ENCODE results near the gene TOX3. TPM values are rescaled to one million over a fixed set of nuclear protein-coding genes. Genes with fewer than 3 reads are reported as not detected.

TOX3 gene
- total and polyA plus RNA-seq, 2 experiments from 2014 or later, result not detected

- TF ChIP-seq EZH2phosphoT487 (IDR thresholded peaks at IDR 0.05; ENCODE audit: insufficient read depth, low read depth) (no peak), EZH2 (IDR thresholded peaks at IDR 0.05; ENCODE audit: insufficient read depth, poor library complexity, severe bottlenecking) (no peak)
- H3K9ac ChIP-seq, result no peak overlapping the region
- no peaks in the 10 kb centered on the region for H3K79me2 ChIP-seq (ENCODE audit: insufficient read depth)
- H3K9me2 ChIP-seq (ENCODE audit: insufficient read depth), result no peaks in the 10 kb centered on the region
- H3K4me1 ChIP-seq (ENCODE audit: insufficient read depth), result no peaks in the 10 kb centered on the region
- no peak overlapping the region for H3K4me2 ChIP-seq (ENCODE audit: unreplicated experiment)
- no peaks in the 10 kb centered on the region for H3F3A ChIP-seq (ENCODE audit: insufficient read depth)
- 15 to 23% methylated on average over 5 of the region's 5 CpGs for WGBS, 2 experiments (ENCODE audit: low coverage in 1 of 2, low lambda C conversion rate in 2 of 2, missing lambda C conversion rate in 2 of 2)
- H4K20me1 ChIP-seq (ENCODE audit: insufficient read depth), result no peaks in the 10 kb centered on the region
- H3K36me3 ChIP-seq (ENCODE audit: low read depth), result no peaks in the 10 kb centered on the region
- H3K4me3 ChIP-seq, result no peak overlapping the region
- no peak overlapping the region for H3K27ac ChIP-seq
- H3K9me3 ChIP-seq (ENCODE audit: low read depth), result no peaks in the 10 kb centered on the region
- in situ Hi-C loops (cut with MboI), result no loop called here
- no peak for DNase-seq
- no peak overlapping the region for H2AFZ ChIP-seq
- no peaks in the 10 kb centered on the region for H3K27me3 ChIP-seq (replicated peaks; ENCODE audit: insufficient read depth)
These were observed 94.9 kb downstream of the TOX3 start for GRCh38 chr16:52451971-52452421.

- Histone ChIP-seq H3K9me3 (ENCODE audit: low read depth) (no peaks in the 10 kb centered on the region), H3K36me3 (ENCODE audit: low read depth) (no peaks in the 10 kb centered on the region), H4K20me1 (ENCODE audit: insufficient read depth) (no peaks in the 10 kb centered on the region), H3K4me2 (ENCODE audit: unreplicated experiment) (no peak overlapping the region), H3K79me2 (ENCODE audit: insufficient read depth) (no peaks in the 10 kb centered on the region), H3K4me1 (ENCODE audit: insufficient read depth) (no peaks in the 10 kb centered on the region), H2AFZ (no peak overlapping the region), H3K27me3 (replicated peaks; ENCODE audit: insufficient read depth) (no peaks in the 10 kb centered on the region), H3F3A (ENCODE audit: insufficient read depth) (no peaks in the 10 kb centered on the region), H3K9ac (no peak overlapping the region), H3K27ac (no peak overlapping the region), H3K4me3 (no peak overlapping the region), H3K9me2 (ENCODE audit: insufficient read depth) (no peaks in the 10 kb centered on the region)
- WGBS, 2 experiments (ENCODE audit: low coverage in 1 of 2, low lambda C conversion rate in 2 of 2, missing lambda C conversion rate in 2 of 2), result 11 to 14% methylated on average over 6 of the region's 6 CpGs
- TF ChIP-seq EZH2phosphoT487 (IDR thresholded peaks at IDR 0.05; ENCODE audit: insufficient read depth, low read depth) (no peak), EZH2 (IDR thresholded peaks at IDR 0.05; ENCODE audit: insufficient read depth, poor library complexity, severe bottlenecking) (no peak)
- in situ Hi-C loops (cut with MboI), result no loop called here
- DNase-seq, result no peak
These were observed 96.0 kb downstream of the TOX3 start for GRCh38 chr16:52450916-52451315.

- no peaks in the 10 kb centered on the region for H3K9me2 ChIP-seq (ENCODE audit: insufficient read depth)
- H3K27ac ChIP-seq, result no peak overlapping the region
- no peak overlapping the region for H3K9ac ChIP-seq
- in situ Hi-C loops (cut with MboI), result no loop called here
- no peak overlapping the region for H3K4me3 ChIP-seq
- no peak overlapping the region for H3K4me2 ChIP-seq (ENCODE audit: unreplicated experiment)
- no peaks in the 10 kb centered on the region for H3K79me2 ChIP-seq (ENCODE audit: insufficient read depth)
- no peak overlapping the region for H2AFZ ChIP-seq
- no peaks in the 10 kb centered on the region for H3K4me1 ChIP-seq (ENCODE audit: insufficient read depth)
- no peaks in the 10 kb centered on the region for H4K20me1 ChIP-seq (ENCODE audit: insufficient read depth)
- H3K9me3 ChIP-seq (ENCODE audit: low read depth), result no peaks in the 10 kb centered on the region
- 53 to 62% methylated on average over 7 of the region's 7 CpGs for WGBS, 2 experiments (ENCODE audit: low coverage in 1 of 2, low lambda C conversion rate in 2 of 2, missing lambda C conversion rate in 2 of 2)
- DNase-seq, result no peak
- no peaks in the 10 kb centered on the region for H3F3A ChIP-seq (ENCODE audit: insufficient read depth)
- no peaks in the 10 kb centered on the region for H3K27me3 ChIP-seq (replicated peaks; ENCODE audit: insufficient read depth)
- H3K36me3 ChIP-seq (ENCODE audit: low read depth), result no peaks in the 10 kb centered on the region
- no peak for TF ChIP-seq EZH2 (IDR thresholded peaks at IDR 0.05; ENCODE audit: insufficient read depth, poor library complexity, severe bottlenecking)
- TF ChIP-seq EZH2phosphoT487 (IDR thresholded peaks at IDR 0.05; ENCODE audit: insufficient read depth, low read depth), result no peak
These were observed 96.7 kb downstream of the TOX3 start for GRCh38 chr16:52450241-52450640.

- Histone ChIP-seq H3K4me3 (no peak overlapping the region), H2AFZ (no peak overlapping the region), H3K27me3 (replicated peaks; ENCODE audit: insufficient read depth) (no peaks in the 10 kb centered on the region), H3K9ac (no peak overlapping the region), H3K36me3 (ENCODE audit: low read depth) (no peaks in the 10 kb centered on the region), H3F3A (ENCODE audit: insufficient read depth) (no peaks in the 10 kb centered on the region), H3K9me2 (ENCODE audit: insufficient read depth) (no peaks in the 10 kb centered on the region), H3K9me3 (ENCODE audit: low read depth) (no peaks in the 10 kb centered on the region), H4K20me1 (ENCODE audit: insufficient read depth) (no peaks in the 10 kb centered on the region), H3K4me2 (ENCODE audit: unreplicated experiment) (no peak overlapping the region), H3K79me2 (ENCODE audit: insufficient read depth) (no peaks in the 10 kb centered on the region), H3K4me1 (ENCODE audit: insufficient read depth) (no peaks in the 10 kb centered on the region), H3K27ac (no peak overlapping the region)
- no peak for DNase-seq
- TF ChIP-seq EZH2phosphoT487 (IDR thresholded peaks at IDR 0.05; ENCODE audit: insufficient read depth, low read depth), result no peak
- TF ChIP-seq EZH2 (IDR thresholded peaks at IDR 0.05; ENCODE audit: insufficient read depth, poor library complexity, severe bottlenecking), result no peak
- 8 to 16% methylated on average over 4 of the region's 4 CpGs for WGBS, 2 experiments (ENCODE audit: low coverage in 1 of 2, low lambda C conversion rate in 2 of 2, missing lambda C conversion rate in 2 of 2)
- in situ Hi-C loops (cut with MboI), result no loop called here
These were observed 100.9 kb downstream of the TOX3 start for GRCh38 chr16:52446080-52446479.

- Histone ChIP-seq H3K9me2 (ENCODE audit: insufficient read depth) (no peaks in the 10 kb centered on the region), H3K9me3 (ENCODE audit: low read depth) (no peaks in the 10 kb centered on the region), H3K79me2 (ENCODE audit: insufficient read depth) (no peaks in the 10 kb centered on the region), H3K4me2 (ENCODE audit: unreplicated experiment) (no peak overlapping the region), H3F3A (ENCODE audit: insufficient read depth) (no peaks in the 10 kb centered on the region), H3K36me3 (ENCODE audit: low read depth) (no peaks in the 10 kb centered on the region), H3K27ac (no peak overlapping the region), H3K27me3 (replicated peaks; ENCODE audit: insufficient read depth) (no peaks in the 10 kb centered on the region), H4K20me1 (ENCODE audit: insufficient read depth) (no peaks in the 10 kb centered on the region), H3K4me1 (ENCODE audit: insufficient read depth) (no peaks in the 10 kb centered on the region), H3K4me3 (no peak overlapping the region), H2AFZ (no peak overlapping the region), H3K9ac (no peak overlapping the region)
- WGBS, 2 experiments (ENCODE audit: low coverage in 1 of 2, low lambda C conversion rate in 2 of 2, missing lambda C conversion rate in 2 of 2), result 40 to 43% methylated on average over 3 of the region's 3 CpGs
- in situ Hi-C loops (cut with MboI), result no loop called here
- no peak for DNase-seq
- TF ChIP-seq EZH2phosphoT487 (IDR thresholded peaks at IDR 0.05; ENCODE audit: insufficient read depth, low read depth) (no peak), EZH2 (IDR thresholded peaks at IDR 0.05; ENCODE audit: insufficient read depth, poor library complexity, severe bottlenecking) (no peak)
These were observed 105.1 kb downstream of the TOX3 start for GRCh38 chr16:52441886-52442285.
